22Rv1 (cell line): ENCODE results near the gene DIRAS1.

Experiments
- ZFX ChIP-seq: fragments of 450-650 bp; IDR thresholded peaks from 2 replicates; pipeline ENCODE4 v1.6.1; 2017; ENCODE audit warnings: antibody characterized with exemption, borderline replicate concordance
- TF ChIP-seq, protein P1 (sequence below): fragments of 450-650 bp; IDR thresholded peaks from 2 replicates; pipeline ENCODE4 v1.5.1; 2017; ENCODE audit warnings: mild to moderate bottlenecking

- TF ChIP-seq, protein P1, sequence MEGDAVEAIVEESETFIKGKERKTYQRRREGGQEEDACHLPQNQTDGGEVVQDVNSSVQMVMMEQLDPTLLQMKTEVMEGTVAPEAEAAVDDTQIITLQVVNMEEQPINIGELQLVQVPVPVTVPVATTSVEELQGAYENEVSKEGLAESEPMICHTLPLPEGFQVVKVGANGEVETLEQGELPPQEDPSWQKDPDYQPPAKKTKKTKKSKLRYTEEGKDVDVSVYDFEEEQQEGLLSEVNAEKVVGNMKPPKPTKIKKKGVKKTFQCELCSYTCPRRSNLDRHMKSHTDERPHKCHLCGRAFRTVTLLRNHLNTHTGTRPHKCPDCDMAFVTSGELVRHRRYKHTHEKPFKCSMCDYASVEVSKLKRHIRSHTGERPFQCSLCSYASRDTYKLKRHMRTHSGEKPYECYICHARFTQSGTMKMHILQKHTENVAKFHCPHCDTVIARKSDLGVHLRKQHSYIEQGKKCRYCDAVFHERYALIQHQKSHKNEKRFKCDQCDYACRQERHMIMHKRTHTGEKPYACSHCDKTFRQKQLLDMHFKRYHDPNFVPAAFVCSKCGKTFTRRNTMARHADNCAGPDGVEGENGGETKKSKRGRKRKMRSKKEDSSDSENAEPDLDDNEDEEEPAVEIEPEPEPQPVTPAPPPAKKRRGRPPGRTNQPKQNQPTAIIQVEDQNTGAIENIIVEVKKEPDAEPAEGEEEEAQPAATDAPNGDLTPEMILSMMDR: no peak
- no peak for TF ChIP-seq ZFX
Measured at GRCh38 chr19:2706251-2706650, 14.9 kb downstream of the DIRAS1 start.
